Inflammatory macrophage treated with lipopolysaccharide for 4 hours (primary cell): Measurements from ENCODE around the gene ZNF385B.

Experiments
- DNase-seq: peaks from one replicate; pipeline ENCODE4 v3.0.0-alpha.2; 2020

Gene ZNF385B

DNA sequence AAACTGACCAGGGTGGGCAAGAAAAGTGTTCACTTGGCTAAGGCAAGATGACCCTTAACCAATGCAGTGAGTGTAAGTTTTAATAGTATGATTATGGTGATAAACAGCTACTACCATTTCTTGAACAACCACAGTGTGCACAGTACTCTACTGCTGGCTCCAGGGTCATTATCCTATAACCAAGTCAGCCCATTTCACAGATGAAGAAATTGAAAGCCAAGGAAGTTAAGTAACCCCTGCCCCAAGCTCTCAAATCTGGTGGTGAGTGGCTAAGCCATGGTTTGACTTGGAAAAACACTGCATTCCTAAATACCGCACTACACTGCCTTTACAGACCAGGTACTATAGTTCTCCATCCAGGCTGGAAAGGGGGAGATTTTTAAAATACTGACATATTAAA is 5.7 kb downstream of the ZNF385B start:
- no peak for DNase-seq

DNA sequence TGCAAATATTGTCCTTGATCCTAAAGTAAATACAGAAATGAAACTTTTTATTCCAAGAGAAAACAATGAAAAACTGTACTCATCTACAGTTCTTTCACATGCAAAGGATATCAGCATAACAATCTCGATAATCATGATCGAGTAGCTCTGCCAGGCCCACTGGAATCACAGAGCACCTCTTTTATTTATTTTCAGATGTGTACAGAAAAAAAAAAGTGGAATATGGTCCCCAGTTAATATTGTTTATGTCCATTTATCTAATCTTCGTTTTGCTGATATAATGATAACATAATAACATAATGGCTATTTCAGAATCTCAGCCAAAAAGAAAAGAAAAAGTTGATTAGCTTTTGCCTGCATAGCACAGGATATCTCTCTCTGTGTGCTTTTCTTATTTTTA is 6.5 kb downstream of the ZNF385B start:
- DNase-seq, result no peak

DNA sequence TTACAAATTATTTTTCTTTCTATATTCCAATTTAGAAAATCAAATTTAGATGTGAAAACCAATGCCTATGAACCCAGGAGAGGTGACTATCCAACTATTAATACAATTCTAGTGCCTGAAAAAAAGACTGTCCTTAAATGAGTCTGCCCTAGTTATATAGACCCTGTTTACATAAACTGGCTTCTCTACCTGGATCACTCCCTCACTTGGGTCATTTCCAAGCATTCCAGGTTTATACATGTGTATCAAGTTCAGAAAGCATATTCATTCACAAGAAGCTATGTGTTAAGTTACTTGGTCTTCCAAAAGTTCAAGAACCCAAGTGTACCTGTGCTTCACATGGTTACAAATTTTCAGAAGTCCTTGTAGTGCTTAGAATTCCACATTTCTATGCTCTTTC is 8.3 kb downstream of the ZNF385B start:
- DNase-seq, result no peak

DNA sequence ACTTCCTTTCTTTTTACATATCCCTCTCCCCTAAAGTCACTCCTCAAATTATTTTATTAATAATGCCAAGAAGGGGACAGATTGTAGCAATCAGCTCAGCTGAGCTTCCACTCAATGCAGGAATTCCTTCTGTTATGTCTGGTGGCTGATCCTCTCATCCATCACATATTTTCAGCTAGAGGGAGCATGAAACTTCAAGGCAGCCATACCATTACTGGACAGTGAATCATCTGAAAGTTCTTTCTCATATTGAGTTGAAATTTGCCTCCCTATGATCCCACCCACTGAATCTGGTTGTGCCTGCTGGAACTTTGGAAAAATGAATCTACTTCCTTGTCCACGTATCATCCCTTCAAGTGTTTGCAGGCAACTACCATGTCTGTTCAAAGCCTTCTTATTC is 11.2 kb downstream of the ZNF385B start:
- DNase-seq, result no peak

DNA sequence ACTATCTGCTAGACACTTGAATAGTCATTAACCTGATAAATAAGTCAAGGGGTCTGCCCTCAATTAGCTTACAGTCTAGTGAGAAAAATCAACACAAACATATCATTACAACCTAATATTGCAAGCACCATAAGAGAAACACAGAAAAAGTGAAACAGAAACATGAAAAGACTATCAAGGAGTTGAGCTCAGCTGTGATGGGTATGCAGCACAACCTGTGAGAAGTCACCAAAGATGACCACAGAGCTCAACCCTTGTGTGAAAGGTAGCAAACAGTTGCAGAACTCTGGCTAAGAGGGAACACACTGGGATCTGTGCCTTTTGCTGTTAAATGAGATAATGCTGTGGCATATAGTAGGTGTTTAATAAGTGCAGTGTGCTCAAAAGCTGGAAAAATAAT is 11.7 kb downstream of the ZNF385B start:
- no peak for DNase-seq

DNA sequence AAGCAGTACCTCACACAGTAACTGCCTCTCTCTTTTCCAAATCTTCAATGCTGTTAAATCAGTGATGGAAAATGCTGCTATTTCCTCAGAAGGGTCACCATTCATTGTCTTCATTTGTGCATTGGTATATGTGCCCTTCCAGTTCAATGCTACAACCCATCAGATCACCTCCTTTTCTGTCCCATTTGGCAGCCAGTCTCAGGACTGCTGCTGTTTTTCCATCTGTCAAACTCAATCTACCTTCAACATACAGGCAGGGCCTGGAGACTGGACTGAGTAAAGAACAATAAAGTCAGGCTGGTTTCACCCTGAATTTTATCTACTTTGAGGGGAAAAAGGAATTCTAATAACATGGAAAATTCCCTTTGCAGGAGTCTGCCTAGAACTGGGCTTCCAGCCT is 17.9 kb downstream of the ZNF385B start:
- DNase-seq, result no peak

DNA sequence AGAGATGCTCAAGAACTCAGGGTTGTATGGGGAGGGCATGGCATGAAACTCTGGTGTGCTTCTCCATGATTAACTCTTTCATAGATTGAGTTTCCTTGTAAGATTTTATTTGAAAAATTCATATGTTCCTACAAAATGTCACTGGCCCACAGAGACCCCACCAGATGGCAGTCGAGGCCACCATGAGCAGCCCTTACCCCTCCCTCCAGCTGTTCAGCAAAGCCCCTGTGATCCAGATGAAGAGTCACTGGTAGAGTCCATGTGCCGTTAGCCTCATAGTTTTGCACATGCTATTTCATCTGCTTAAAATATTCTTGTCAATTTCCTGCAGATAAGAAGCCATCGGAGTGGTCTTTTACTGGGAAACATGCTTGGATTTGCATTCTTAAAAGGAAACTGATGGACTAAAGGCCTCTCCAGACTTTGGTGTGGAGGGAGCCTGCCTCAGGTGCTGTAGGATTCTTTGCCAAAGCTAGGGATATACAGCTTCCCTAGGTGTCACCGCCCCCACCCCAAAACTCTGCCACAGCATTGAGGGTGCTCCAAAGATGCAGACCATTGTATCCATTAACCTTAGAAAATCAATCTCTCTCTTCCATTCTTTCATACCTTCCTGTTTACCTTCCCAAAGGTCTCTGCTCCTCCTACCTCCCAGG is 18.8 kb downstream of the ZNF385B start:
- no peak for DNase-seq

DNA sequence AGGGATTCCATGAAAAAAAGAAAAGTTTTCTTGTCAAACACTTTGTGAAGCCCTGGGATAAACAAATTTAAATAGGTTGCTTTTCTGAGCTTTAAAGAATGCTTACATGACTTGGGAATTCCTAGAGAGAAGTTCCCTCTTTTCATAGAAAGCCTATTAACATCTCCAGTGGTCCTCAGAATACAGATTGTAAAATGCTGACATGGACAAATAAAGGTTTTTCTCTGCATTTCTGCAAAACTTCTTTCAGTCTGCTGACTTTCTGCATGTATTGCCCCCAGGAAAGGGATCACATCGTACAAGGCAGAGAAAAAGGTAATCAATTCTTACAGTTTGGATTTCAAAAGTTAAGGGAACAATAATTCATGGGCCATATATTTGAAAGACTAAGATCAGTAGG is 20.6 kb downstream of the ZNF385B start:
- no peak for DNase-seq

DNA sequence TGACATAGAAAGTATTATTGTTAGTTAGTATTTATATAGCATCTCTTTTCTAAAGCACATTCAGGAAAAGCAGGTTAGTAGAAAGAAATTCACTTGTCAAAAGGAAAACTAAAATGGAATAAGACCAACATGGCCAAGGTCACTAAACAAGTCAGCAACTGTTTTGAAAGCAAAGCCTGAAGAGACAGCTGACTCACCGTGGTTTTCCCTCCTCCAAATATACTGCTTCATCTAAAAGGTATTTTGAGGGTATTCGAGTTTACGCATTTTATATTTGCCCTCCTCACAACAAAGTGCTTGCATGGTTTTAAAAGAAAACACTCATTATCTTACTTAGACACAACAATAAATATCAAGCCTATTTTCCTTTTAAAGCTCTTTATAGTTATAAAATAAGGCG is 24.0 kb downstream of the ZNF385B start:
- DNase-seq, result no peak

DNA sequence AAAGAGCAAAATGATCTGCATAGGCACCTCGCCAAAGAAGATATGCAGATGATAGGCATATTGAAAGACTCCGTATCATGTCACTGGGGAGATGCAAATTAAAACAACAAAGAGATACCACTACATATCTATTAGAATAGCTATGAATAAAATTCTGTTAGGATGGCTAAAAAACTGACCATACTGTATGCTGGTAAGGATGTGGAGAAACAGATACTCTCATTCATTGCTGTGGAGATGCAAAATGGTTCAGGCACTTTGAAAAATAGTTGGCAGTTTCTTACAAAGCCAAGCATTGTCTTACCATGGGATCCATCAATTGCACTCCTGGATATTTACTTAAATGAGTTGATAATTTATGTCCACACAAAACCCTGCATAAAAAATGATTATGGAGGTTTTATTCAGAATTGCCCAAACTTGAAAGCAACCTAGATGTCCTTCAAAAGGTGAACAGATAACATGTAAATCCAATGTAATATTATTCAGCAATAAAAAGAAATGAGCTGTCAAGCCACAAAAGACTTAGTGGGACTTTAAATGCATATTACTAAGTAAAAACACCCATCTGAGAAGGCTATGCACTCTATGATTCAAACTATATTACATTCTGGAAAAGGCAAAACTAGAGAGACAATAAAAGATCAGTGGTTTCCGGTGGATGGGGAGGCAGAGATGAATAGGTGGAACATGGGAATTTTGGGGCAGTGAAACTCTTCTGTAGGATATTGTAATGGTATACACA is 31.2 kb downstream of the ZNF385B start:
- DNase-seq, result no peak

DNA sequence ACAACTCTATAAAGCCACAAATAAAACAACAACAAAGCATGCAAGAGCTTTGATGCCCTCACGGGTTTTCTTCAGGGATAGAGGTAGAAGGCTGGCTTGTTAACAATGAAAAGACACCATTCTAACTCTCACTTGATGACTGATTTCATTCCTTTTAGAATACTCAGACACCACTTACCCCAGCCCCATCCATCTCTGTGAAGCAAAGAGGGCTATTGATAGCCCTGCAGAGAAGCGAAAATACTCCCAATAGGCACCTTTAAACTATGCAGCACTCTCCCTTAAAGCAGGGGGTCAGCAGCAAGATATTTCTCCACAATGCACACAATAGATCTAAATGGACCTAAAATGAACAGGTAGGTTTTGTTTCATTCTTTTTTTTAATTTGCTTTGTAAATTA is 35.1 kb downstream of the ZNF385B start:
- DNase-seq, result no peak

DNA sequence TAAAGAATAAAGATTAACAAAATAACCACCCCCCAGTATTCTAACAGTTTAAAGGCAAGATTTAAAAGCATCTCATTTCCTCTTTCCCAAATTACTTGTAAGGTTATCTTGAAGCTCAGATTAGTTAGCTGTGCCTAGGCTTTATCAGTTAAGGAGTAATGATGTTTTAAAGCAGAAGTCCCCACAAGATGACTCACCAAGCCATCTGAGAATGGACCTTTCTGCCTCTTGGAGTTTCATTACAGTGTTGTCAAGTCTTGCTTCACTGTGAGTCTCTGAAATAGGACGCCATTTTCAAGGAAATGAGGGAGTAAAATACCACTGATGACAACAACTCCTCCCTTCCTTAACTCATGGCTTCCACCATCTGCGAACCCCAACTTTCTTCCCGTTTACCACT is 35.9 kb downstream of the ZNF385B start:
- DNase-seq, result no peak

DNA sequence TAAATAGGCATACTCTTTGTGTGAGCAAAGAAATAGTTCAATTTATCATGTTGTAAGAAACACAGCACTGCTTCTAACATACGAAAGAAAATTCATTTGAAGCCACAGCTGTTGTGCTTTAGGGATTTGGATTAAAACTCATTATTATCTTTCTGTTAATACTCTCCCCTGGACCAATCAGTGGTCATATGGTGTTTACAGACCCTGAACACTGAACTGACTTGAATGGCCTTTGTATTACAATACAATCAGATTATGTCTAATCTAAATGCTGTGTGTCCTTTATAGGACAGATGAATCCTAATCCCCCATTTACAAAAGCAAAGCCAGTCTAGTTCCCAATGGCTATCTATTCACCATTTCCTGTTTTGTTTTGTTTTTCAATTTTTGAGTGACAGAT is 36.5 kb downstream of the ZNF385B start:
- no peak for DNase-seq

DNA sequence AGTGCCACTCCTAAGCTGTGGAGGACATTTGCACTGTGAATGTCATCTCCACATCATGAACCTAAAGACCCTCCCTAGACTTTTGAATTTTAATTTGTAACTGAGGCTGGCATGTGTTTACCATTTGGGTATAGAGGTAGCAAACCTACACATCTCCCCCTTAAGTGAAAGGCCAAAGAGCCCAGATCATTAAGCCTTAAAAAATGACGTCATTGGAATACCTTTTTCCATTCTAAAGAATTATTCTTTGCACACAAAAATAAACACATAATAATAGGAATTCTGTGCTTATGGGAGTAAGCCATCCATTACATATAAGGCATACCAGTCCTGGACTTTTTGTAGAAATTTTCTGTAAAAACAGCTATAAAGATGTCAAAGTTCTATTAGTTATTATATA is 38.9 kb downstream of the ZNF385B start:
- no peak for DNase-seq

DNA sequence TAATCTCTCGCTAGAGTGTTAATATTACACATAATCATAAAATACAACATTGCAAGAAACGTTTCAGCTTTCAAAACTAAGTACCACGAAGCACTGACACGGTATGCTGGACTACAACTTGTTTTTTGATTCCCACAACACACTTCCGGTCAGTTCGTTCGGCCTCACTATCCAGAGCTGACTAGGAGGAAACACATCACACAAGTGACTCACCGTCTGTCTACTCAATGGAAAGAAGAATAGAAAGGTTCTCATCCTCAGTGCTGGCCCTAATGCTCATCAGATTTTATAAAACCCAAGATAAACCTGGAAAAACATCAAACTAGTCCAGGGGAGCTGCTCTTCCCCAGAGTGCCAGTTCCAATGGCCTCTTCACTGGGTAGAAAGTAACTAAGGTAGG is 42.9 kb downstream of the ZNF385B start:
- no peak for DNase-seq

DNA sequence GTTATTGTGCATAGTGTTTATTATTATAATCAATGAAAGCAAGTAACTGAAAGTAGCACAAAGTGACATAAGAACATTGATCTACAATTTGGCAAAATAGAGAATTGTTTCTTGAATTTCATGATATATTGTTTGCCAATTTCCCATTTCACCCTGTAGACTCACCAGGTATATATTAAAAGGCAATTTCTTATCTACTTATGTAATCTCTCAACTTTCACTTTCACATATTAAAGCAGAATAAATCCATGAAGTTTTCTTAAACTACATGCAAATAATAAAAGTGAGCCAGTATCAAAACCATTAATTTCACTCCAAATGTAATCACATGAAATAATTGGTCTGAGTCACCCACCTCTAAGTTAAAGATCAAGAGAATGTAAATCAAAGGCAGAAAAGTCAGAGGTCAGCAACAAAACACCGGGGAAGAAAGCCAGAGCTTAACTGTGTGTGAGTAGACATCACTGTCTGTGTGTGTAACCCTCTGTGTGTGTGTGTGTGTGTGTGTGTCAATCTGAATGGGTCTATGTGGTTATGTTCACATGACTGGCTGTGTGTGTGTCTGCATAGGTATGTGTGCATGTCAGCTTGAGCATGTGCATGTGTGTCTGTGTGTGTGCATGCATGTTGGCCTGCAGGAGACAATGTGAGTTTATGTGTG is 44.1 kb downstream of the ZNF385B start:
- DNase-seq, result no peak

DNA sequence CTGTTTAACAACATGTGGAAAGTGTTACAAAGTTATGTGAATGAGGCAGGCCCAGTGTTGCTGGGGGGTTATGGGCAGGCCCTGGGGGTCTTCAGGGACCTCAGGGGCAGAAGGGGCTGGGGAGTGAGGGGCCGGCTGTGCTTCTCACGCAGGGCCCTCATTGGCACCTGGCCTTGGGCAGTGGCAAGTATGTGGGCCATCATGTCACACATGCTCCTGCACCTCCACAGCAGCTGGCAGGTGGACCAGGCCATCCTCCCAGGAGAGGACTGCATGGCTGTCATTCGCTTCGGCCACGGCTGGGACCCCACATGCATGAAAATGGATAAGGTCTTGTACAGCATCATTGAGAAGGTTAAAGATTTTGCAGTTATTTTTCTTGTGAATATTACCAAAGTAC is 47.4 kb downstream of the ZNF385B start:
- DNase-seq, result no peak

DNA sequence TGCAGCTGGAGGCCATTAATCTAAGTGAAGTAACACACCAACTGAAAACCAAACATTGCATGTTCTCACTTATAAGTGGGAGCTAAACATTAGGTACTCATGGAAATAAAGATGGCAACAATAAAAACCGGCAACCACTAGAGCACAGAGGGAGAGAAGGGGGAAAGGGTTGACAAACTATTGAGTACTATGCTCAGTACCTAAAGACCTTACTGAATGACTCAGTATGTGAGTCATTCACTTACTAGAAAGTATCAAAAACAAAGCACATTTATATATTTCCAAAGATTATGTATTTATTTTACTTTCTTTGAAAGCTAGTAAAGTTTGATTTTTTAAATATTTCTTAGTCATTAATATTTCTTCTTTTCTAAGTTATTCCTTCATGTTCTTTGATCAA is 48.9 kb downstream of the ZNF385B start:
- DNase-seq, result no peak

DNA sequence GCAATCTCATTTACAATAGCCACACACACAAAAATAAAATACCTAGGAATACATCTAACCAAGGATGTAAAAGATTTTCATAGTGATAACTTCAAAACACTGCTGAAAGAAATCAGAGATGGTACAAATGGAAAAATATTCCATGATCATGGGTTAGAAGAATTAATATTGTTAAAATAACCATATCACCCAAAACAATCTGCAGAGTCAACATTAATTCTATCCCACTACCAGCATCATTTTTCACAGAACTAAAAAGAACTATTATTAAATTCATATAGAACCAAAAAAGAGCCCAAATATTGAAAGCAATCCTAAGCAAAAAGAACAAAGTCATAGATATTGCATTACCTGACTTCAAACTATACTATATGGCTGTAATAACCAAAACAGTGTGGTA is 50.4 kb downstream of the ZNF385B start:
- no peak for DNase-seq

DNA sequence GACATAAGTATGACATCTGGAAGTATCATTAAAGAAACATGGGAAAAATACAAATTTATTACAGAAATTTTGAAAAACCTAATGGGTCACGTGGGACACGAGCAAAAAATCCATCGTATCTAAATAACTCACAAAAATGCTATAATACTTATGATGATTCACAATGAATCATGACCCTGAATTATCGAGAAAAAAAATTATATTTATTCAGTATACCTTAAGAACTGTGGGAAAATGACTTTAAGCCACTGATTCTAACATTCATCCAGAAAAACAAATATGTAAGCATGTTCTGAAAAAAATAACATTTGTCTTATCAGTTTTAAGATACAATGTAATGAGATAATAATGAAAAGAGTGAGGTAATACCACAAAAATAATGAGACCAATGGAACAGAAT is 51.8 kb downstream of the ZNF385B start:
- no peak for DNase-seq

DNA sequence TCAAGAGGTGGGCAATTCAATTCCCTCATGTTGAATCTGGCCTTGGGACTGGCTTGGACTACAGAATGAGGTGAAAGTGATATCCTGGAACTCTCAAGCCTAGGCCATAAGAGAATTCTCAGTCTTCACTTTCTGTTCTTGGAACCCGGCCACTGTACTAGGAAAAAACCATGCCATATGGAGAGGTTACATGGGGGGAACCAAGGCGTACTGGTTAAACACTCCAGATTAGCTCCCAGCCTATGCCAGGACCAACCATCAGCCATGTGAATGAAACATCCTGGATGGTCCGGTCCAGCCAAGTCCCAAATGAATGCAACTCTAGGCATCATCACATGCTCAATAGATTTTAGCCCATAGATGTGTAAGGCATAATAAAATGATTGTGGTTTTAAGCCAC is 56.4 kb downstream of the ZNF385B start:
- no peak for DNase-seq

DNA sequence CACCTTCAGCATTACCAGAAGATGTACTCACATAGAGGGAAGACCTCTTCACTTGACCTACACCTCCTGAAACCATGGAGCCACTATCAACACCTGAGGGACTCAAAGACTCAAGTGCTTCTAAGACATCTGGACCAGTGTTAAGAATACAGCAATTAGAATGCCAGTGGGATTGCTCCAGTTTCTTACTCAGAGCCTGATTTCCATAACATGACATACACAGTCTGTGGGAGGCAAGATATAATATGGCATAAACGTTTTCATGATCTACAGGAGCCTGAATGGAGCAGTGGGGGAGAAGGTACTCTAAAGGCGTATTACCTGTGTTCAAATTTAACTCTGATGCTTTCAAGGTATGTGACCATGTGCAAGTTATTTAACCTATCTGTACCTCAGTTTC is 57.2 kb downstream of the ZNF385B start:
- no peak for DNase-seq

DNA sequence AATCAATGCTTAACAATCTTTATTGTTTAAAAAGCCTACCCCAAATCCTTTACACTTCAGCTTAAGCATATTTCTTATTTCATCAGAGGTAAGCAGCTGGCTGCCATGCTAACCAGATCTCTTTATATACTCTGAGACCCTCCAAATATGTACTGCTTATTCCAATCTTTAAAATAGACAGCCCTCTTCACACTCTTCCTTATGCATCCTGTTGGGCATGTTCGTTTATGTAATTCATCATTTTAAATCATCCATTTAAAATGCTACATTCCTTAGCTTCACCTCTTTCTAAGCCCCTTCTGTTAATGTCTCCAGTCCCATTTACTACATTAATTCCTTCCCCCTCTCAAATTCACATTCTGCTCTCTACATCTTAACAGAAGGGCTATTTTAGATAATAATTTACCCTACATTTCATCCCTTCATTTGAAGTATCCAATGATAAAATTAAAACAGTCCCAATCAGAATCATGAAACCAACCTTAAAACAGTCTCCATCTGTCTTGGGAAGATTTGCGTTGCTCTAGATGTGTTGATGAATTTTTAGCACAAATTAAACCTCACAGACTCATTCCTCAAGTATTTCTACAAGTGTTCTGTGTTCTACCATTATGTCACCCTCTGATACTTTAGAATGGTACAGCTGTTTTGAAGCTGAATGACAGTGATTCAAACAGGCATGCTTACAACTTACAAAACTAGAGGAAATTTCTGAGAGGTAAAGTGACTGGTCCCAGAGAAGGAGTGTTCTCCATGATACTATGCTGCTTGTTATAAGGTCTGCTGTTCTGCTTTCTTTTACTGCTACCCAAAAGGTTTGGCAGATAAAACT is 59.1 kb downstream of the ZNF385B start:
- no peak for DNase-seq

DNA sequence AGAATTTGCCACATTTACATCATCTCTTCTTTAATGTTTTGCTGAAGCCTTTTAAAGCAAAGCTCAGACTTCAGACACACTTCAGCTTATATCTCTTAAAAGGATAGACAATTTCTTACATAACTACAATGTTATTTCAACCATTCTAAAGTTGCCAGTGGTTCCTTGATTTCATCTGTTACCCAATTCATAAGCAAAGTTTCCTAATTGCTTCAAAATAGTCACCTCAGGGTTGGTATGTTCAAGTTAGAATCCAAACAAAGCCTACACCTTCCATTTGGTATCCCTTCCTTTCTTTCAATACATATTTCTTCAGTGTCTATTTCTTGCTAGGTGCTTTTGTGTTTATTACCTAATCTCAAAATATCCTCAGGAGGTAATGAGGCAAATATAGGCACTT is 60.6 kb downstream of the ZNF385B start:
- no peak for DNase-seq
